COR-L47 (cell line): ENCODE results near the gene LRRC58.

Experiments
- DNase-seq: peaks from one replicate; lab custom pipeline; 2025; lab: John Stamatoyannopoulos, UW

LRRC58 gene

DNA sequence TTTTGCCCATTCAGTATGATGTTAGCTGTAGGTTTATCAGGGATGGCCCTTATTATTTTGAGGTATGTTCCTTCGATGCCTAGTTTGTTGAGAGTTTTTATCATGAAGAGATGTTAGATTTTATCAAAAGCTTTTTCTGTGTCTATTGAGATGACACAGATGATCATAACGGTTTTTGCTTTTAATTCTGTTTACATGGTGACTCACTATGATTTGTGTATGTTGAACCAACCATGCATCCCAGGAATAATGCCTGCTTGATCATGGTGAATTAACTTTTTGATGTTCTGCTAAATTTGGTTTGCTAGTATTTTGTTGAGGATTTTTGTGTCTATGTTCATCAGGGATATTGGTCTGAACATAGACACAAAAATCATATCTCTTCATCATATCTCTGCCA lies 72.4 kb downstream of the LRRC58 start:
- no peak for DNase-seq

DNA sequence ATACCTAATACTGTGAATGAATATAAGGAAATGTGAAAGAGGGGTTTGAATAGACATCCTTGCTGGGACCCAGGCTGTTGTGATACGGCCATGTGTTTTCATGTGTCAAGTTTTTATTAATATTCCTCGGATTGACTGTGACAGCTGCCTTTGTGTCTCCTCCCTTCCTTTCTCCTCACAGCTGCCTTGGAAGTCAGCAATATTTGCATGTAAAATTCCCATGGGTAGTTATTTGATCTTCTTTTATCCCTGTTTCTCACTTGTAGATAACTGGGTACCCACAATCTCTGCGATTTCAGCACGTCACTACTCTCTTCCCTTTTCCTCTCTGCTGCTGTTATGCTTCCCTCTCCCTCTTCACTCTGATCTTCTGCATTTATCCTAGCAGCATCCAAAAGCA lies 73.5 kb downstream of the LRRC58 start:
- DNase-seq, result no peak

DNA sequence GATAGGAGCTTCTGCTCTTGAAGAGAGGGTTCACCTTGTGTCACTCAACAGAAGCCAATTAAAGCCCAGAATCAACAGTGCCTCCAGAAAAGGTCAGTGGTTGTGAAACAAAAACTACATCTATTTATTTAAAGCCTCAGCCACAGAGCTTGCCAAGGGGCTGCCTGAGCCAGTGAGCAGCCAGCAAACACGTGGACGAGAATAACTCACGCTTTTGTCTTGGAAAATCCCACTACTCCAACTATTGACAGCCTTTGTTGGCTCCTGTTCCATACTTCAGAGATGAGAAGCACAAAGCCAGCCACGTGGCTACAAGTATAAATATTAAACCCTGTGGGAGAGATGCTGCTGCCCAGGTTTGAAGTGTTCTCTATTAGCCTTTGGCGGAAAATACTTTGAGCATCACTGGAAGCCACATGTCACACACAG lies 74.4 kb downstream of the LRRC58 start:
- DNase-seq, result peak; percentile 59
